Type B pancreatic cell (in vitro differentiated cells): ENCODE data around the gene ADAMTSL3. TPM values are rescaled to one million over a fixed set of nuclear protein-coding genes. Genes with fewer than 3 reads are reported as not detected.

ENCODE experiments used
- DNase-seq: peaks from one replicate; pipeline ENCODE4 v3.0.0; 2021; ENCODE audit warnings: mixed read lengths; ENCODE audit not compliant: unreplicated experiment; ENCODE audit errors: extremely low spot score
- H3K27ac Mint-ChIP-seq: 2 replicates; pipeline ENCODE4 v1.8.0; 2021; ENCODE audit warnings: mild to moderate bottlenecking, mixed read lengths
- H3K27me3 Mint-ChIP-seq: 2 replicates; pipeline ENCODE4 v1.8.0; 2021; ENCODE audit warnings: mixed read lengths
- H3K36me3 Mint-ChIP-seq: 2 replicates; pipeline ENCODE4 v1.8.0; 2021; ENCODE audit warnings: mixed read lengths
- H3K4me1 Mint-ChIP-seq: one replicate; pipeline ENCODE4 v1.8.0; 2021; ENCODE audit warnings: mixed read lengths; ENCODE audit not compliant: unreplicated experiment
- H3K4me3 Mint-ChIP-seq: 2 replicates; pipeline ENCODE4 v1.8.0; 2021; ENCODE audit warnings: mild to moderate bottlenecking, mixed read lengths
- H3K9me3 Mint-ChIP-seq: 2 replicates; pipeline ENCODE4 v1.8.0; 2021; ENCODE audit warnings: mixed read lengths
- CTCF ChIP-seq: fragments of 200-600 bp; sonication (generic); conservative IDR thresholded peaks from 2 replicates; pipeline ENCODE4 v1.5.0; 2021; ENCODE audit warnings: antibody characterized with exemption, mild to moderate bottlenecking
- total RNA-seq: library from RNA; stranded (reverse); gene quantifications from 2 replicates; pipeline ENCODE4 v1.2.1, GENCODE V29; 2021; ENCODE audit warnings: low replicate concordance

The ADAMTSL3 gene
- total RNA-seq, 1 donor from 2014 or later = 1.9 TPM

DNA sequence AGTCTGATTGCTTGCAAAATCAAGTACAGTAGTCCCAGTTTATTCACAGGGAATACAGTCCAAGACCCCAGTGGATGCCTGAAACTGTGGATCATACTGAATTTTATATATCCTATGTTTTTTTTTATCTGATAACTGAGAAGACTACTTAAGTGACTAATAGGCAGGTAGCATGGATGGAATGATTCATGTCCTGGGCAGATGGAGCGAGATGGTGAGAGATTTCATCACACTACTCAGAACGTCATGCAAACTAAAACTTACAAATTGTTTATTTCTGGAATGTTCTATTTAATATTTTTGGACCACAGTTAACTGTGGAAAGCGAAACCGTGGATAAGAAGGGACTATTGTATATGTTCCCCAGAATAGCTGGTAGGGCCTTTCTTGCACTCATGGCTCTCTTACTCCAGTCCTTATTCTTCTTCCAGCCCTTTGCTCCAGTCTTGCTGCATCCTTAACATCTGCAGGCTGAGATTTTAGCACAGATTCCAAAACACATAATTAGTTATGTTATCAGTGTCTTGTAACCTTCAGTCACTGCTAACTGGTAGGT, 290.0 kb downstream of the ADAMTSL3 start:
- DNase-seq = no peak
- no peaks in the 10 kb centered on the region for H3K36me3 Mint-ChIP-seq
- no peak overlapping the region for H3K4me3 Mint-ChIP-seq
- no peak overlapping the region for H3K27ac Mint-ChIP-seq
- no peak for TF ChIP-seq CTCF
- H3K27me3 Mint-ChIP-seq = peaks cover 7% of the 10 kb centered on the region
- H3K4me1 Mint-ChIP-seq = no peaks in the 10 kb centered on the region
- no peaks in the 10 kb centered on the region for H3K9me3 Mint-ChIP-seq

GRCh38 chr15:83947156-83947555, 293.2 kb downstream of the ADAMTSL3 start:
- Mint-ChIP-seq H3K9me3 (peaks cover 5% of the 10 kb centered on the region), H3K4me1 (no peaks in the 10 kb centered on the region), H3K27ac (no peak overlapping the region), H3K4me3 (no peak overlapping the region), H3K36me3 (no peaks in the 10 kb centered on the region), H3K27me3 (peaks cover 17% of the 10 kb centered on the region)
- no peak for DNase-seq
- TF ChIP-seq CTCF = no peak

- no peak for TF ChIP-seq CTCF
- no peak overlapping the region for H3K27ac Mint-ChIP-seq
- peaks cover under 1% of the 10 kb centered on the region for H3K9me3 Mint-ChIP-seq
- peaks cover 8% of the 10 kb centered on the region for H3K27me3 Mint-ChIP-seq
- no peak for DNase-seq
- H3K4me3 Mint-ChIP-seq = no peak overlapping the region
- H3K4me1 Mint-ChIP-seq = no peaks in the 10 kb centered on the region
- no peaks in the 10 kb centered on the region for H3K36me3 Mint-ChIP-seq
These were observed 300.6 kb downstream of the ADAMTSL3 start for GRCh38 chr15:83954506-83954905.

DNA sequence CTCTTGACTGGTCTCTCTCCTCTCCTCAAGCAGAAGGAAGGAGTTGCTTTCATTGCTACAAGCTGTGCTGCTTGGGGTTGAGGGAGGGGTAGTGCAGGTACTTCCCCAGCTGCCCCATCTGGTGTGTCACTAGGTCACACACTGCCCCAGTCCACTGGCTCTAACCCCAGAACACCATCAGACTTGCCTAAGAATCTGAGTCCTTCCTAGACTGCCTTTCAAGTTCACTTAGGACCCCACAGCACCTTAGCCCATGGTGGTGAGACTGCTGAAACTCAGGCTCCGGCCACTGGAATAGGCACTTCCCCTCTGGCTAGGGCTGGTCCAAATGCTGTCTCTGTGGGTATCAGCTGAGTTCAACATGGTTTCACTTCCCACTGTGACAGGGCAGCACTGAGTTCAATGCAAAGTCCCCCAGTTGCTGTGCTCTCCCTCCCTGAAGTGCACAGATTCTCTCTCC, 301.9 kb downstream of the ADAMTSL3 start:
- no peak for TF ChIP-seq CTCF
- no peaks in the 10 kb centered on the region for H3K36me3 Mint-ChIP-seq
- DNase-seq = no peak
- H3K4me1 Mint-ChIP-seq = no peaks in the 10 kb centered on the region
- H3K4me3 Mint-ChIP-seq = no peak overlapping the region
- no peaks in the 10 kb centered on the region for H3K9me3 Mint-ChIP-seq
- H3K27ac Mint-ChIP-seq = no peak overlapping the region
- peaks cover 11% of the 10 kb centered on the region for H3K27me3 Mint-ChIP-seq

- TF ChIP-seq CTCF = no peak
- no peak overlapping the region for H3K27ac Mint-ChIP-seq
- peaks cover 10% of the 10 kb centered on the region for H3K27me3 Mint-ChIP-seq
- no peaks in the 10 kb centered on the region for H3K9me3 Mint-ChIP-seq
- no peak overlapping the region for H3K4me3 Mint-ChIP-seq
- H3K4me1 Mint-ChIP-seq = no peaks in the 10 kb centered on the region
- H3K36me3 Mint-ChIP-seq = no peaks in the 10 kb centered on the region
- DNase-seq = no peak
These were observed 303.0 kb downstream of the ADAMTSL3 start for GRCh38 chr15:83956887-83957286.

DNA sequence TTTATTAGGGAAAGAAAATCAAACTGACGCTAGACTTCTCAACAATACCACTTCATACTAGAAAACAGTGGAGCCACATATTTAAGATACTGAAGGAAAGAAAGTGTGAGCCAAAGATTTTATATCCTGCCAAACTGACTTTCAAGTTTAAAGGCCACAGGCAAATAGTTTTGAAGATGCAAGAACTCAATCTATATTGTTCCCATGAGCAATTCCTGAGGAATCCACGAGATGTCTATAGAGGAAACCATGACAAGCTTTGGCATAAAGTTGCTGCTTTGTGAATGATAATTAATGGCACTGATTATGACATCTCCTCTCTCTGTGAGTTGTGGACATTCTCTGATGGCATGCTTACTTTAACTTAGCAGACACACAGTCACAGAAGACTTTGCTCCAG, 305.6 kb downstream of the ADAMTSL3 start:
- H3K27me3 Mint-ChIP-seq = peaks cover 10% of the 10 kb centered on the region
- DNase-seq = no peak
- peaks cover 5% of the 10 kb centered on the region for H3K9me3 Mint-ChIP-seq
- H3K36me3 Mint-ChIP-seq = no peaks in the 10 kb centered on the region
- no peak for TF ChIP-seq CTCF
- H3K4me1 Mint-ChIP-seq = no peaks in the 10 kb centered on the region
- no peak overlapping the region for H3K27ac Mint-ChIP-seq
- no peak overlapping the region for H3K4me3 Mint-ChIP-seq
